Daoy (cell line): ENCODE measurements around the gene CRHR1. TPM values are rescaled to one million over a fixed set of nuclear protein-coding genes. Genes with fewer than 3 reads are reported as not detected.

Experiments used
- DNase-seq: peaks from one replicate; pipeline ENCODE4 v3.0.0-alpha.2; 2015; ENCODE audit warnings: low read depth
- total RNA-seq: library from RNA; depleted of rRNA; stranded (reverse); fragments of >200 nt; shearing (Covaris generic); gene quantifications from 2 replicates; pipeline ENCODE4 v1.2.3, GENCODE V29; 2014

The CRHR1 gene
- total RNA-seq, 1 experiment from 2014 or later, result 0.63 TPM

GRCh38 chr17:45823598-45823997, 39.5 kb downstream of the CRHR1 start:
- DNase-seq, result no peak

GRCh38 chr17:45824475-45824874, 40.4 kb downstream of the CRHR1 start:
- no peak for DNase-seq

- DNase-seq, result no peak
These were observed 40.9 kb downstream of the CRHR1 start for GRCh38 chr17:45824901-45825492.

GRCh38 chr17:45825792-45826191, 41.7 kb downstream of the CRHR1 start:
- no peak for DNase-seq

- no peak for DNase-seq
These were observed 42.9 kb downstream of the CRHR1 start for GRCh38 chr17:45826919-45827588.

GRCh38 chr17:45828171-45828570, 44.1 kb downstream of the CRHR1 start:
- DNase-seq, result no peak

- peak; percentile 63 for DNase-seq
These were observed 44.5 kb downstream of the CRHR1 start for GRCh38 chr17:45828582-45829133.

- no peak for DNase-seq
These were observed 49.8 kb downstream of the CRHR1 start for GRCh38 chr17:45833920-45834319.

- DNase-seq, result peak; percentile 59
These were observed 50.6 kb downstream of the CRHR1 start for GRCh38 chr17:45834471-45835396.

- DNase-seq, result no peak
These were observed 51.4 kb downstream of the CRHR1 start for GRCh38 chr17:45835481-45835880.

- DNase-seq, result no peak
These were observed 52.2 kb downstream of the CRHR1 start for GRCh38 chr17:45836047-45837044.

- DNase-seq, result no peak
These were observed 53.1 kb downstream of the CRHR1 start for GRCh38 chr17:45837187-45837586.

GRCh38 chr17:45837603-45838002, 53.5 kb downstream of the CRHR1 start:
- DNase-seq, result no peak

GRCh38 chr17:45838751-45839295, 54.7 kb downstream of the CRHR1 start:
- no peak for DNase-seq

GRCh38 chr17:45839442-45839841, 55.3 kb downstream of the CRHR1 start:
- no peak for DNase-seq

GRCh38 chr17:45841186-45841585, 57.1 kb downstream of the CRHR1 start:
- no peak for DNase-seq

GRCh38 chr17:45841883-45842525, 57.9 kb downstream of the CRHR1 start:
- no peak for DNase-seq

GRCh38 chr17:45843722-45844121, 59.6 kb downstream of the CRHR1 start:
- DNase-seq, result no peak

GRCh38 chr17:45844695-45845375, 60.7 kb downstream of the CRHR1 start, which contains the start of gene SPPL2C:
Gene SPPL2C (plus strand): TSS chr17:45844881. CDS start chr17:45844907, 26 bp downstream.
- no peak for DNase-seq
